AG08395 (cell line): ENCODE data around the gene TUNAR.
A peak's percentile ranks its signal among the peaks of the same experiment; 100 is the strongest.
"Not testable (repeated sequence)": the region's sequence is repeated elsewhere in the genome, so short reads cannot be mapped to it uniquely, and the experiment has no call there.

Experiments
- DNase-seq: peaks from one replicate; pipeline ENCODE4 v3.0.0; 2012; ENCODE audit warnings: mixed read lengths, low spot score

The TUNAR gene

DNA sequence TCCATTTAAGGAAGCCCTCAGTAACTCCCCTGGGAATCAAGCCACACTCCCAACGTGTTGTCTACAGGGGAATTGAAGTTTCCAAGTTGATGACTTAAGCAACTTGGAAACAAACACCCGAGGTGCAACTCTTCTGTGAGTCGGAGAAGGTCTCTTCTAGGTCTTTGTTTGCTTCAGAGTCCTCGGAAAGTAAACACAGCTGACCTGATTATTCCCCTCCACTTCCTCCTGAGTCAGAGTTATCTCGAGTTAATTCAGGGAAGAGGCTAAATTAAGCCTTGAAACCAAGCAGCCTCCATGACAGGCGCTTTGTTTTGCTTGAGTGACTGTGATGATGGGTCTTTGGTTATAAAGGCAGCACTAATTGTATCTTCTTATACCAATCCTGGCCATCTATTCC, 41.8 kb downstream of the TUNAR start:
- no peak for DNase-seq

DNA sequence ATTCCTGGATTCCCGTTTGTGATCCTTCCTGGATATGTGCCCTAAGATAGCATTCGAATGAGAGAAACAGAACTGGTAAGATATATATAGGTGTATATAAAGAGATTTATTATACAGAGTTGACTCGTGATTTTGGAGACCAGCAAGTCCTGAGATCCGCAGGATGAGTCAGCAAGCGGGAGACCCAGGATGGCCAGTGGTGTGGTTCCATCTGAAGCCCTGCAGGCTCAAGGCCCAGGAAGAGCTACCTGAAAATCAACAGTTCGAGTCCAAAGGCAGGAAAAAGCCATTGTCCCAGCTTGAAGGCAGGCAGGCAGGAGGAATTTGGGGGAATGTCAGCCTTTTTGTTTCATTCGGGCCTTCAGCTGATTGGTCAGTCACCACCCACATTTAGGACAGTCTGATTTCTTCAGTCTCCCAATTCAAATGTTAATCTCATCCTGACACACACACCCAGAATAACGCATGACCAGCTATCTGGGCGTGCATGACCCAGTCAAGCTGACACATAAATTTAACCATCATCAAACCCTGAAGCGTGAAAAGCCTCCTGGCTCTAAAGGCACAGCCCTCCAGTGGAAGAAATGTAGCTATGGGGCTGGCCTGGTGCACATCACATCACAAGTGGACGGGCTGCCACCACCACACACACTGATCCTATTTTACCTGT, 44.3 kb downstream of the TUNAR start:
- no peak for DNase-seq

DNA sequence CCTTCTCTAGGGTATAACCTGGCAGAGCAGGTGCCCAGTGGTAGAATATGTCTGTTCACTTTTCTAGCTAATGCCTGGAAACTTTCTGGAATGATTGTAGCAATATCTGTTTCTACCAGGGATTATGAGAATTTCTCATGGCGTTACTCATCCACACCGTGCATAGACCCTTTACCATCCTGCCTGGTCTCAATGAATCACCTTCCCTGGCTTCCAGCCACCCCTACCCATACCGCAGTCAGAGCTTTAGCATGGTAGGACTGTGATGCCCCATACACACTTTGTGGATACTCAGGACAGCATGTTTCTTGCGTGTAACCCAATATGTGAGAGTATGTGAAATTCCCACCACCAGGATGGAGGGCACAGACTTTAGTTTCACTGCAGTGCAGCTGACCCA, 45.4 kb downstream of the TUNAR start:
- DNase-seq = no peak

DNA sequence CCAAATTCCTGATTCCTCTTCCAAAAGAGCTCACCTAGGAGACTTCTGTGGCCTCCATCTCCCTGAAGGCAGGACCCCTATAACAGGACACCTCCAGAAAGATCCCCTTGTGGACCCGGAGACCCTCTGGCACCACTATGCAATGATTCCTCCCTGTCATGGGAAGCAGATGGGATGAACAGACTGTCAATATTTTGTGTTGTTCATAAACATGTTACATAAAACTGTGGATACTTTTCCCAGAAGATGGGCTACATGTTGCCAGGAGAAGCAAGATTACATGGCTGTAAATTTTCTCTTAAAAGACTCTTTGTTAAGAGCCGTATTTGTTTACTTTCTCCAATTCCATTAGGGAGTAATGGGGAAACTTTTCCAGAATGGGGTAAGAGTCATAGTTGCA, 52.1 kb downstream of the TUNAR start:
- DNase-seq = no peak

DNA sequence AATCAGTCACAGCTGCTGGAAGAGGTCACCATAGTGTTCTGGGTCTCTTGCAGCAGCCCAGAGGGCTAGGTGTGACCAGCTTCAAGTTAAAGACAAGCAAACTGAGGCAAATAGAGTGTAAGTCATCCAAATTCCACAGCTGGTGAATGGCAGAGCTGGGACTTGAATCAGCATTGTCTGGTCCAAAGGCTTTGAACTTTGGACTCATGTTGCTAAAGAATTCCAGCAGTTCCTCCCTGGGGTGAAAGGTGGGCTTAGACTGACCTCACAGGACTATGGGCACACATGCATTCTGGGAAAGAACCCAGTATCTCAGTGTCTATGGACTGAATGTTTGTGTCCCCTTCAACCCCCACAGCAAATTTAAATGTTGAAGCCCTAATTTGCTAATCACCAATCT, 54.8 kb downstream of the TUNAR start:
- DNase-seq = no peak

DNA sequence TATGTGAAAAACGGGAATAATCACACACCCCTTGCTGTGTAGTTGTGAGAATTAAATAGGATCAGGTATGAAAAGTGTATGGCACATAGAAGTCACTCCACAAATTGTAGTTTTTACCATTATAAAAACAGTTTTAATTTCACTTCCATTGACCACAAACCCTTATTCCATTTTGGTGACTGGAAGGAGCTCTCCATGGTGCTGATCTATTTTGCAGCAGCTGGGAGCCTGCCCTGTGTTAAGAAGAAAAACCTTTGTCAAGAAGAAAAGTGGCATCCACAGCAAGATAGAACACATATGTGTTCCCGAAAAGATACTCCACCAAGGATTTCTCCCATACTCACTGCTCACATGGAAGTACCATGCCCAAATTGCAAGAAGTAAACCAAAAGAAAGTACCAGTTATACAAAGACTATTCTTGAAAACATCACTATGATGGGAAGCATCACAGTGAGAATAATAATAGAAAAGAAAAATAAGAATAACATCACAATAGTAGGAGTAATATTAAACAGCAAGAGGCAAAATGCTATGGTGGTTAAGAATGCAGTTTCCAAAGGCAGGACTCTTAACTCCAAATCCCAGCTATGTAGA, 58.7 kb downstream of the TUNAR start:
- peak; percentile 14 for DNase-seq

DNA sequence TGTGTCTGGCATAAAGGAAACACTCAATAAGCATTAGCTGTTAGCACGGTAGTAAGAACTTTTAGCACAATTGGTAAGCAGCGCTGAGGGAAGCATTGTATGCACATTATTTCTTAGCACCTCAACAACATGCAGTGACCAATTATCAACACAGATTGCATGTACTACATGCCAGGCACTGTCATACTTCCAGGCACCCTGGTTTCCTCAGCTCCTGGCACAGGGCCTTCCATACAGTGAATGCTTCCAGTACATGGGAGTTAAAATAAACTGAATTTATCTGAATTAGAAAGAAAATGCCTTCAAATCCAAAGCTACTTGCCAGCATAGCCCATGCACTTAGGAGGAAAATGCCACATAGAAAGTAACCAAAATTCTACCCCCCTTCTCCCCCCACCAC, 59.4 kb downstream of the TUNAR start:
- DNase-seq = no peak

DNA sequence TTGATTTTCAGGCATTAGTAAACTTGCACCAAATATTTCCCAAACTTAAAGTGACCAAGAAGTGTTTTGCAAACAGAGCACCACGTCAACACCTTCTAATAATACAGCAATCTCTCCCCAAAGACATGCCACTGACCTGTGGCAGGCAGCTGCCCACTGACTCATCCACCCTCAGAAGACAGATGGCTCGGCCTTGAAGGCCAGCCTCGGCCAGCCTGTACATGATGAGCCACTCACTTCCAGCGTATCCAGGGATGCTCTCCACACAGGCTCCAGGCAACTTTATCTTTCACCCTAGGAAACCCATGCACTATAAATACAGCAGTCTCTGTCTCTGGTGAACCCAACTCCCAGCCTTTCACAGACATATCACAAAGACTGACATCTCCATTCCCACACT, 62.7 kb downstream of the TUNAR start:
- DNase-seq = no peak

DNA sequence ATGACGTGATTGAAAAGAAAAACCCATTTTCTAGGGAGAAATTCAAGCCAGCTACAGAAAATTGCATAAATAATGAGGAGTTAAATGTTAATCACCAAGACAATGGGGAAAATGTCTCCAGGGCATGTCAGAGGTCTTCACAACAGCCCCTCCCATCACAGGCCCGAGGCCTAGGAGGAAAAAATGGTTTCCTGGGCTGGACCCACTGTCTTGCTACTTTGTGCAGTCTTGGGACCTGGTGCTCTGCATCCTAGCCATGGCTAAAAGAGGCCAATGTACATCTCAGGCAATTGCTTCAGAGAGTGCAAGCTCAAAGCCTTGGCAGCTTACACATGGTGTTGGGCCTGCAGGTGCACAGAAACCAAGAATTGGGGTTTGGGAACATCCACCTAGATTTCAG, 65.3 kb downstream of the TUNAR start:
- DNase-seq = no peak

DNA sequence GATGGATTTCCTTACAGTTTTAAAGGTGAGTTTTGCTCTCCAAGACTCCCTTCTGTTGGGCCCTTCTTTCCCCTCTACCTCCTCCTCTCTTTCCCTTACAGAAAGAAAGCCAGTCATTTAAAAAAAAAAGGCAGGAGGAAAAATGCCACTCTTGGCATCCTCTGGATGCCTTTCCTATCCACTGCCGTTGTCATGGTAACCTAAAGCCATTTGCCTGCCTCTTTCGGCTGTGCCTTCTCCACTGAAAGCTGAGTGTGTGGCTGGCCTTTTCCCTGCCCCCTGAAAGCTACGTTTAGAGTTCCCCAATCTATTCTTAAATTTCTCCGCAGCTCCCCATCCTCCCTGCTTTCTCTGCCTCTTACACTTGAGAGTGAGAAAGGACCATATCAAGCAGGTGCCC, 67.1 kb downstream of the TUNAR start:
- DNase-seq = no peak

DNA sequence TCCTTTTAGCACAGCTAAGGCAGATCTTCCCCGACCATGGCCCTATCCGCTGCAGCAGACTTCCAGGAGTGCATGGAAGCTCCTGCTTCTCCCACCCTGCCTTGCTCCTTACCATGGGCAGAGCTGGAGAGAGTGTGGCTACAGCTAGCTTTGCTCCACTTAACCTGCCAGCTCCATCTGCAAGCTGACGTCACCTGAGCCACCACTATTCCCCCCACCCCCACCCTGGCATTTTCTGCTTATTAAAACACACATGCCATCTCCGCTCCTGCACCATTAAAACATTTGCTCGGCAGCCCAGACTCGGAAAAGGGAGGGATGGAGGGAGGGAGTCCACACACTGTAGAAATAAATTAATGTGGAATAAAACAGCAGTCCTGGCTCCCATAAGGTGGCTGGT, 67.8 kb downstream of the TUNAR start:
- no peak for DNase-seq

DNA sequence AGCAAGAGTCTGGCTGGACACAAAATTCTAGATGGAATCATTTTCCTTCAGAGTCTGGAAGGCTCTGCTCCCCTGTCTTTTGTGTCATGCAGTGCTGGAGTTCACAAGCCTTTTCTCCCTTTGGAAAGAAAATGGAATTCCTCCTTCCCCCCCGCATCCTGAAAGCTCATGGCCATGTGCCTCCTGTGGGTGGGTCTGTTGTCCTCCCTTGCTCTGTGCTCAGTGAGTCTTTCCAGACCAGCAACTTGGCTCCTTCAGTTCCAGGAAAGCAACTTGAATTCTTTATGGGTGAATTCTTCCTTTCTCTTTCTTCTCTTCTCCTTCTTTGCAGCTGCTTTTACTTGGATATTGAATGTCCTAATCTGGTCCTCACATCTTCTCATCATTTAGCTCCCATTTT, 70.2 kb downstream of the TUNAR start:
- DNase-seq = no peak

DNA sequence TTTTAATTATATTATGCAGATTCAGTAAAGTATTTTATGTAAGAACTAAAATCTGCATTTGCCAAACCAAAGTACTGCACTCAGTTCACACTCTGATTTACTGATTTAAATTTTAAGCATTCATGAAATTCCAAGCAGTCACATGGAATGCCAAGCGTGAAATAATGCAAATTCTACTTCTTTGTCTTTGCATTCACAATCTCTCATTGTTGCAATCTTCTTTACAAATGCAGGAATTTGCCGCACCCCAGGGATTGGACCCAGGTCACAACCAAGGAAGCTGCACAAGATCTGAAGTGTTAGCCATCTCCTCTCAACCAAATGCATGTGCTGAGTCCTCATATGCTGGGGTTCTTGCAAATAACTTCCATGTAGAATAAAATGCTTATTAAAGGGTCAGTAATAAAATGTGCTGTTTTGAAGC, 71.9 kb downstream of the TUNAR start:
- DNase-seq = no peak

DNA sequence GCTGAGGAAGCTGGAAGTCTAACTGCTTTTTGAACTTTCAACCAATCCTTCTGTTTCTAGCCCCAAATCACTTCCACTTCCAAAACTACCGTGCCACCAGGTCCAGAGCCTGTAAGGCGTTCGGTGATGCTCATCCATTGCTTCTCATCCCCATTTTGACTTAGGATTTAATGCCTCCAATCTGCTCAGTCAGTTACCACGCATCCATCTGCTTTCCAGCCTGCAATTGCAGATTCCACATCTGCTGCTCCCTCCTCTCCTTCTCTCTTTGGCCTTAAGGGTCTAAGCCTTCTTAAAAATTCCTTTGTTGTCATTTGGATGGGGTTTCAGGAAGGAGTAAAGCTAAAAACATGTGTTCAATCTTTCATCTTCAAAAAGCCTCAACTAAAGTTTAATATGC, 74.7 kb downstream of the TUNAR start:
- no peak for DNase-seq

DNA sequence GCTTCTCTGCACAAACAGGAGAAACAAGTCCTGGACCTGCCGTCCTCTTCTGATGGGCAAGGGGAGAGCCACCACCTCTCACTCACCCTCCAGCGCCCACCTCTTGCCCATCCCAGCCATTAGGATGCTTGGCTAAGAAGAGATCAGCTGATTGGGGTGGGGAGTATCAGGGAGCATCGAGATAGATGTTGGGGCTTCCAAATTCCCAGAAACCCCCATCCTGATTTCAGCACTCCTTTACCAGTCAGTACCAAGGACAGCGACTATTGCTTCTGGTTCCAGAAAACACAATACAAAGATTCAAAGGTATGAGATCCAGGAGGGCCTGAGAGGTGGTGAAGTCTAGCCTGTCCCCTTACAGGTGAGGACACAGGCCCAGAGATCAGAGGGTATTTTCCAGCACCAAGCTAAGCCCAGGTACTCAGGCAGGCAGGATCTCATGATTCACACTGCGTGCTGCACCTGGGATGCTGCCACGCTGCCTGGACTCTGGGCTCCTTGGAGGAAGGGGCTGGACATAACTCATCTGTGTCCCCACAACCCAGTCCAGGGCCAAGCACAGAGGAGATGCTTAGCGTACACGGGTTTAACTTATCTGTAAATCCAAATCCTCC, 76.6 kb downstream of the TUNAR start:
- no peak for DNase-seq

DNA sequence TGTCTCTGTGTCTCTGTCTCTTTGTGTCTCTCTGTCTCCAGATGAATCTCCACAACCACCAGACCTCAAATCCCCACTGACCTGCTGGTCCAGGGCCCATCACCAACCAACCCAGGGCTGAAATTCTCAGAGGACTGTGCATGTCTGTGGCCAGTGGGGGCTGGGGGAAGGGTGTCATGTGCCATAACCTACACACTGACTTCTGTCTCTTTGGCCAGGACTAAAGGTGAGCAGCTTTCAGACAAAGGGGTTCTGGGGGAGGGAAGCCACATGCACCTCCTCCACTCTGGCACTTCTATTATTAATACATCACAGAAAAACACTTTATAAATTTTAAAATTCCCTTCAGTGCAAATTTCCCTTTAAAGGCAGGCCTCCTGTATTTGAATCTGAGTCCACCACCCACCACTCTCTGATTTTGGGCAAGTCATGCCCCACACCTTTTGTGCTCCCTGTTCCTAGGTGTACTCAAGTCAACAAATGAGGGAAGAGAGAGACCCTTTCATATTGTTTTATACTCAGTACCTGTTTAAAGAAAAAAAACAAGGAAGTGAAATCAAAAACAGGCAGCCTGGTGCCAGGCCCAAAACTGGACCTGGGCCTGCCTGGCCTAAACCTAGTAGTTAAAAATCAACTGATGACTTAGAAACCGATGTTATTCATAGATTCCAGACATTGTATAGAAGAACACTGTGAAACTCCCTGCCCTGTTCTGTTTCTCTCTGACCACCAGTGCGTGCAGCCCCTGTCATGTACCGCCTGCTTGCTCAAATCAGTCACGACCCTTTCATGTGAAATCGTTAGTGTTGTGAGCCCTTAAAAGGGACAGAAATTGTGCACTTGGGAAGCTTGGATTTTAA, 80.2 kb downstream of the TUNAR start:
- no peak for DNase-seq

DNA sequence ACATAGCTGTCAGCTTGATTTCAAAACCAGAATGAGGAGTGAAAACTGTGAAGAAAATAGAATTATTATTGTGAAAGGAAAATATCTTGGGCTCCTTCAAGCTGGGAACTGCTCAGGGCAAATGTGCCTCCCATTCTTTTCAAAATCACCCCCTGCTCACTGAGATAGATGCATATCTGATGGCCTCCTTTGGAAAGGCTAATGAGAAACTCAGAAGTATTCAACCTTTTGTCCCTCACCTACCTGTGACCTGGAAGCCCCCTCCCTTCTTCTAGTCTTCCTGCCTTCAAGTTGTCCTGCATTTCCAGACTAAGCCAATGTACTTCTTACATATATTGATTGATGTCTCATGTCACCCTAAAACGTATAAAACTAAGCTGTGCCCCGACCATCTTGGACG, 81.5 kb downstream of the TUNAR start:
- no peak for DNase-seq

DNA sequence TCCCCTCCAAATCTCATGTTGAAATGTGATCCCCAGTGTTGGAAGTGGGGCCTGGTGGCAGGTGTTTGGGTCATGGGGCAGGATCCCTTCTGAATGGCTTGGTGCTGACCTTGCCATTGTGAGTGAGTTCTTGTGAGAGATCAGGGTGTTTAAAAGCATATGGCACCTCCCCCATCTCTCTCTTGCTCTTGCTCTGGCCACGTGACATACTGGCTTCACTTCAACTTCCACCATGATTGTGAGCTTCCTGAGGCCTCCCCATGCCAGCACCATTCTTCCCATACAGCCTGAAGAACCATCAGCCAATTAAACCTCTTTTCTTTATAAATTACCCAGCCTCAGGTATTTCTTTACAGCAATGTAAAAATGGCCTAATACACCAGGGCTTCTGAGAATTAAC, 82.7 kb downstream of the TUNAR start:
- no peak for DNase-seq

DNA sequence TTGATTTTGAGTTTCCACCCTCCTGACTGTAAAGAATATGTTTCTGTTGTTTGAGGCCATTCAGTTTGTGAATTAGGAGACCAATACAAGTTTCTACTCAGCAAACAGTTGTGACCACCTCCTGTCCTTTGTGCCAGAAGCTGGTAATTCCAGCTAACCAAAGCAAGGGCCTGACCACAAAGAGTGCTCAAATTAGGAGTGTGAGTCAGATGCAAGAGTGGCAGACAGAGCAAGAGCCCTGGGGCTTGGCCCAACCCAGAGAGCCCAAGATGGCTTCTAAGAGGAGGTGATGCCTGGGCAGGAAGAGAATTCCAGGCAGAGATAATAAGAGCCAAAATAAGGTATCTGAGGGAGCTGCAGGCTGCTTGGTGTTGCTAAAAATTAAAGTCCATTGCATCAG, 84.8 kb downstream of the TUNAR start:
- no peak for DNase-seq

DNA sequence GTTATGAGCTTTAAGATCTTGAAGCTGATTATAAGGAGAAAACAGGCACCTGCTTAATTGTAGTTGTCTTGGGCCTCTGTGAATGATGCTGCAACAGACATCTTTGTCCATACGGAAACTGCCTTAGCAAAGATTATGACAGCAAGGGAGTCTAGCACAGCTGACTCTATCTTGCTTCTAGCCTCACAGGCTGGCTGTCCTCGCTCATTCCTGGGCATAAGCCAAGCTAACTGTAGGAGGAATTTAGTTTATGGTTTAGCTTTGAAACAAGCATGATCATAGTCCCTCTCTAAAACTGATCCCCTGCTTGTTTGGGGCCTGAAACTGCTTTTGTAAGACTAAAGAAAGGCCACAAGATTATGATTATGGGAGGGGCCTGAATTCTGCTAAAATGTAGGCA, 88.3 kb downstream of the TUNAR start:
- DNase-seq = no peak

DNA sequence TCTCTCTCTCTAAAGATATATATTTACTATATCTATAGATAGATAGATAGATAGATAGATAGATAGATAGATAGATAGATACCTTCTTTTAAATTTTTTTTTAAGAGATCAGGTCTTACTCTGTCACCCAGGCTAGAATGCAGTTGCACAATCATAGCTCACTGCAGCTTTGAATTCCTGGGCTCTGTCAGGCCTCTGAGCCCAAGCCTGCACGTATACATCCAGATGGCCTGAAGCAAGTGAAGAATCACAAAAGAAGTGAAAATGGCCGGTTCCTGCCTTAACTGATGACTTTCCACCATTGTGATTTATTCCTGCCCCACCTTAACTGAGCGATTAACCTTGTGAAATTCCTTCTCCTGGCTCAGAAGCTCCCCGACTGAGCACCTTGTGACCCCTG, 91.4 kb downstream of the TUNAR start:
- DNase-seq = not testable (repeated sequence)
